Mammary epithelial cell (primary cell): Measurements from ENCODE around the gene CTSF.

Experiments
- EZH2 ChIP-seq: IDR thresholded peaks from 2 replicates; pipeline ENCODE4 v1.6.1; 2012; ENCODE audit warnings: low read length, inconsistent platforms, borderline replicate concordance
- TF ChIP-seq, protein P1 (sequence below), 2 donors: IDR thresholded peaks in 1 of 2; conservative IDR thresholded peaks in 1 of 2; 2 replicates each; pipeline ENCODE4 v1.5.1; 2011 to 2012; ENCODE audit warnings: inconsistent platforms in 2 of 2, low read length in 2 of 2, mild to moderate bottlenecking in 2 of 2, control low read depth in 1 of 2, low read depth in 1 of 2; ENCODE audit not compliant: insufficient read depth in 1 of 2; ENCODE audit errors: extremely low read depth in 1 of 2

- TF ChIP-seq EZH2 = no peak
- TF ChIP-seq, protein P1, sequence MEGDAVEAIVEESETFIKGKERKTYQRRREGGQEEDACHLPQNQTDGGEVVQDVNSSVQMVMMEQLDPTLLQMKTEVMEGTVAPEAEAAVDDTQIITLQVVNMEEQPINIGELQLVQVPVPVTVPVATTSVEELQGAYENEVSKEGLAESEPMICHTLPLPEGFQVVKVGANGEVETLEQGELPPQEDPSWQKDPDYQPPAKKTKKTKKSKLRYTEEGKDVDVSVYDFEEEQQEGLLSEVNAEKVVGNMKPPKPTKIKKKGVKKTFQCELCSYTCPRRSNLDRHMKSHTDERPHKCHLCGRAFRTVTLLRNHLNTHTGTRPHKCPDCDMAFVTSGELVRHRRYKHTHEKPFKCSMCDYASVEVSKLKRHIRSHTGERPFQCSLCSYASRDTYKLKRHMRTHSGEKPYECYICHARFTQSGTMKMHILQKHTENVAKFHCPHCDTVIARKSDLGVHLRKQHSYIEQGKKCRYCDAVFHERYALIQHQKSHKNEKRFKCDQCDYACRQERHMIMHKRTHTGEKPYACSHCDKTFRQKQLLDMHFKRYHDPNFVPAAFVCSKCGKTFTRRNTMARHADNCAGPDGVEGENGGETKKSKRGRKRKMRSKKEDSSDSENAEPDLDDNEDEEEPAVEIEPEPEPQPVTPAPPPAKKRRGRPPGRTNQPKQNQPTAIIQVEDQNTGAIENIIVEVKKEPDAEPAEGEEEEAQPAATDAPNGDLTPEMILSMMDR (conservative IDR thresholded peaks at IDR 0.05 in 1 of 2, IDR thresholded peaks at IDR 0.05 in 1 of 2; ENCODE audit: extremely low read depth in 1 of 2, insufficient read depth in 1 of 2, low read depth in 1 of 2, low read length in 2 of 2) = no peak
Observed at GRCh38 chr11:66614073-66614472, 45.7 kb upstream of the CTSF start.
